GM19099 (cell line): ENCODE results near the gene SCAF11.

Experiments
- POLR2A ChIP-seq: IDR thresholded peaks from 3 replicates; pipeline ENCODE4 v1.6.1; 2011; ENCODE audit warnings: low read depth; ENCODE audit not compliant: insufficient read length; ENCODE audit errors: extremely low read depth

The SCAF11 gene

GRCh38 chr12:45944771-45945170 lies 45.6 kb downstream of the SCAF11 start:
- no peak for TF ChIP-seq POLR2A

DNA sequence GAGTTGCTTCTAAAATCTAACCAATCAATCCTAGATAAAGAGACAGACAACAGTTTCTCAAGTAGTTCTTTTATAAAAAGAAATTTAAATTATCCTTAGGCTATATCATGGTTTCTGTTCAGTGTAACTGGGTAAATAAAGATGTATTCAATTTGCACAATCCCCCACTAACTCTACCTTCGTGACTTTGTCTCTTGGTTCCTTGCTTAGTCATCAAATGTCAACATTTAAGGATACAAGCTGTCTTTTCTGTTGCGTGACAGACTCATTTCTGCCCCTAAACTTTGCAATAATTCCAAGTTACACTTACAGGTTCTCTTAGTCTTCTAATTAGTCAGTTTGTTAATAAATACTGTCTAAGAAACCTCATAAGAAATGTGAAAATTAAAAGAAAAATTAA lies 50.6 kb downstream of the SCAF11 start:
- TF ChIP-seq POLR2A: no peak

DNA sequence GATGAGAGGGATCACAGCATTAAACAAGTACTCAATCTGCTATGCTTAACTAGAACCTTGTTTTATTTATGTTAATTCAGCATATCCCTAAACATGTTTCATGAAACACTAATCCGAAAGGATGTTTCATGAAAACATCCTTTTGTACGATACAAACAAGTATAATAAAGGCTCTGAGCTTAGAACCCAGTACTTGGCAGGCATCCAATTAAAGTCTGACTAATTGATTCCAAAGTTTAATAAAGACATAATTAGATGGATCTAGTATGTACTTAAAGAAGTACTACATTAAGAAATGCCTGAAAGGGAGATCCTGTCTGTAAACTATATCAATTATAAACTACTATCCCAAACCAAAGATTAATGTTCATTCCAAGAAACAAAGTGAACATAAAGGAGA lies 51.8 kb downstream of the SCAF11 start:
- no peak for TF ChIP-seq POLR2A

DNA sequence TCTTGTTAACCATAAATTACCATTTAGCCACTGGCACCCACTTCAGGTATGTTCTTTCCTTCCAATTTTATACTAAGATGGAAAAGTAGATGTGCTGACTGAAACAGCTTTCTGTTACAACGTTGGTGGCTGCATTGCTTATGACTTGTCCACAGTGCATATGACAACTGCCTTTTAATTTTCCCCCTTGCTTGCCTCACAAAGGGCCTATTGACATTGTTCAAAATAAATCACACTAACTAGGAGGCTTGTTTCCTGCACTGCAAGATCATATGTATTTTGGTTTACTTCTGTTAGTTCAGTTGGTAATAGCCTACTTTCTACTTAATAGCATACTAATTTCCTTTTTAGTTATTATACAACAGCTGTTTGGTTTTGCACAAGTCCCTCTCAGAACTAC lies 55.4 kb downstream of the SCAF11 start:
- TF ChIP-seq POLR2A: no peak

- no peak for TF ChIP-seq POLR2A
These were observed 56.9 kb downstream of the SCAF11 start for GRCh38 chr12:45933504-45933903.

- no peak for TF ChIP-seq POLR2A
These were observed 60.0 kb downstream of the SCAF11 start for GRCh38 chr12:45930369-45930768.

DNA sequence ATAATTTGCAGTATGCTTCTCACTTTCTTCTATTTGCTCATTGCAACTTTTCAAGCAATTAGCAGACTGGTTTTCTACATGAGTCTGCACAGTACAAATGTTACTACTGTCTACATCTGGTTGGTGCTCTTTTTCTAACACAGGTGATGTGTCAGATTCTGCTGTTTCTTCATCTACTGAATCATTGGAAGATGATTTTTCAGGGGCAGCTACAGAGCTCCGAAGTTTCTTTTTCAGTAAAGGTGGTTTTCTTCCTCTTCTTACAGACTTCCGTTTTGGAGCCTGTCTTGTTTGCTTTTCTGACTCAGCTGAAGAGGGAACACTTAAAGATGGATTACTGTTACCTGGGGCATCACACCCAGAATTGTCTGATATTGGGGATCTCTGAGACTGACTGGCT lies 62.1 kb downstream of the SCAF11 start:
- TF ChIP-seq POLR2A: no peak

DNA sequence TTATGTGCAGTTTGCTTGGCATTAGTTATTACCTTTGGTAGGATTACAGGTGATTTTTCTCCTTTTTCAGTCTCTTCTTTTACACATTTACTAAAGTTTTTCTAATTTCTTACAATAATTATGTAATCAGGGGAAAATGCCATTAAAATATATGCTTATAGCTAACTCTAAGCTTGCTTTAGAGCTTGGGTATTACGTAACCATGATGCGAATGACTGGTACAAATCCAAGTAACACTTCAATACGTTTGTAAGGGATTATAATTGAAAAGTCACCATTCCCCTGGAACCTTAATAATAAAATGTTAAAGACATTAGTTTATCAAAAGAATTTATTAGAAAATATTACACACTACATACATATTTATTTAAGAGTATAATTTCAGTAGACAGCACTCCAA lies 71.6 kb downstream of the SCAF11 start:
- no peak for TF ChIP-seq POLR2A

- no peak for TF ChIP-seq POLR2A
These were observed 75.0 kb downstream of the SCAF11 start for GRCh38 chr12:45915405-45915804.

GRCh38 chr12:45914090-45914489 lies 76.3 kb downstream of the SCAF11 start:
- TF ChIP-seq POLR2A: no peak

GRCh38 chr12:45913631-45914030 lies 76.7 kb downstream of the SCAF11 start:
- TF ChIP-seq POLR2A: no peak

DNA sequence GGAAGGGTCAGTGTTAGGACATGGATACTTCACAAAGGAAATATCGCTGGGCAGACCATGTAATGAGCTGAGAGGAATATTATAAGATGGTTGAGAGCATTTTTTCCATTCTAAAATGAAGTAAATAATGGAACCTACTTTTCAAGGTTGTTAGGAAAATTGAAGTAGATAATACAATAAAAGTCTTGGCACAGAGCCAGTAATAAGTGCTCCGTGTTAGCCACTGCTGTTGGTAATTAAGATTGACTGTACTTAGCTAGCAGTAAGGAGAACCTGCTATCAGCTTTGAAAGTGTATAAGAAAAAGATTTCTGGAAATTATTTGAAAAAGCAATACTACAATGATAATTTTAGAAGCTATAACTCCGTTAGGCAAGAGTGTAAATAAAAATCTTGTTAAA lies 77.6 kb downstream of the SCAF11 start:
- TF ChIP-seq POLR2A: no peak

DNA sequence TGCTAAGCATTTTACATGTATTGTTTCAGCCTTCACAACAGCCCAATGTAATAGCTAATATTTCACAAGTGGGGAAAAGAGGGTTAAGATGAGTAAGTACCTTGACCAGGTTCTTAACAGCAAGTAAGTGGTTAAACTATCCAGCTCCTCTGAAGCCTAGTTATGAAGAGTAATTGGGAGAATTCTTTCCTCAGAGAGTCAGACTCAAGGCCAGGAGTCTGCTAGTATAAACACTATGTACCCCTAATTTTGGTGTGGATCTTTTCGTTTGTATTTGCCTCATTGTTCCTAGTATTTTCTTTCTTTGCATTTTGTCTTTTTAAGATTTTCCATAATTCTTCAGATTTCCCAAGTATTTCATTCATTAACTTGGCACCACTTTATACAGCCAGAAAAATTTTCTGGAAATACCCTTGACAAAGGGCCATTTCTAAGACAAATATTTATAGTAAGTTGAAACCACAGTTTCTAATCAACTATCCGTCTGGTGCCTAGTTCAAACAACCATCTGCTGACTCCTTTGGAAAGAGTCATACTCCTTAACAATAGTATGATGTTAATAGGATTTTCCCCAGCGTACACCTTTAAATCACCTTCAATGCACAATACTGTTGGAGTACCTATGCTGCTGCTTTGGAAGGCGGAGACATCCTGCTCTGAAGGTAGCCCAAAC lies 81.2 kb downstream of the SCAF11 start:
- no peak for TF ChIP-seq POLR2A

- TF ChIP-seq POLR2A: no peak
These were observed 82.4 kb downstream of the SCAF11 start for GRCh38 chr12:45907955-45908354.

- no peak for TF ChIP-seq POLR2A
These were observed 92.3 kb downstream of the SCAF11 start for GRCh38 chr12:45898094-45898493.

GRCh38 chr12:45895961-45896360 lies 94.4 kb downstream of the SCAF11 start:
- TF ChIP-seq POLR2A: no peak

DNA sequence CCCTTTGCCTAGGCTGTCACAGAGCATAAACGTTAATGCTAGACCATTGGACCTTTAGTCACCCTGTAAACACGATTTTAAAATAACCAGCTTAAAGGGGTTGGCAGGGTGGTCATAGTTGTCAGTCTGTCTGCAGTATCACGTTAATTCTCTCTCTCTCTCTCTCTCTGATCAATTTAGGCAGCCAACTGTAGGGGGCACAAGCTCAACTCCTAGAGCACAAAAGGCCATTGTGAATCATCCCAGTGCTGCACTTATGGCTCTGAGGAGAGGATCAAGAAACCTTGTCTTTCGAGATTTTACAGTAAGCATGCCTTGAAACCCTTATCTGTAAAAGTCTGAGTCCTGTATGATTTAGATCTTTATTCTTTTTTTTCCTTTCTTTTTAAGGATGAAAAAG lies 97.1 kb downstream of the SCAF11 start:
- TF ChIP-seq POLR2A: no peak
